ENCODE results near the gene MBNL1.

- no peak for TF ChIP-seq TARDBP (IDR thresholded peaks at IDR 0.05)
- TF ChIP-seq CTBP1 (IDR thresholded peaks at IDR 0.05; ENCODE audit: borderline replicate concordance), result no peak
- TF ChIP-seq SP1 (IDR thresholded peaks at IDR 0.05), result no peak
- TF ChIP-seq FOXK2 (IDR thresholded peaks at IDR 0.05), result no peak
- no peak for TF ChIP-seq L3MBTL2 (conservative IDR thresholded peaks at IDR 0.05)
- TF ChIP-seq ARNT (IDR thresholded peaks at IDR 0.05), result no peak
- TF ChIP-seq NFRKB (IDR thresholded peaks at IDR 0.05), result no peak
- no peak for TF ChIP-seq SUZ12 (IDR thresholded peaks at IDR 0.05)
- no peak for TF ChIP-seq ELF4 (IDR thresholded peaks at IDR 0.05)
- no peak for TF ChIP-seq BHLHE40 (IDR thresholded peaks at IDR 0.05; ENCODE audit: borderline replicate concordance)
- TF ChIP-seq FOXM1 (IDR thresholded peaks at IDR 0.05; ENCODE audit: borderline replicate concordance), result no peak
- no peak for TF ChIP-seq LEF1 (IDR thresholded peaks at IDR 0.05; ENCODE audit: borderline replicate concordance)
- no peak for TF ChIP-seq ZNF384 (IDR thresholded peaks at IDR 0.05)
Measured at GRCh38 chr3:152391671-152392070, 122.9 kb downstream of the MBNL1 start.

All from HEK293T (cell line).